ENCODE data around the gene MAP2K6.

MAP2K6 gene

DNA sequence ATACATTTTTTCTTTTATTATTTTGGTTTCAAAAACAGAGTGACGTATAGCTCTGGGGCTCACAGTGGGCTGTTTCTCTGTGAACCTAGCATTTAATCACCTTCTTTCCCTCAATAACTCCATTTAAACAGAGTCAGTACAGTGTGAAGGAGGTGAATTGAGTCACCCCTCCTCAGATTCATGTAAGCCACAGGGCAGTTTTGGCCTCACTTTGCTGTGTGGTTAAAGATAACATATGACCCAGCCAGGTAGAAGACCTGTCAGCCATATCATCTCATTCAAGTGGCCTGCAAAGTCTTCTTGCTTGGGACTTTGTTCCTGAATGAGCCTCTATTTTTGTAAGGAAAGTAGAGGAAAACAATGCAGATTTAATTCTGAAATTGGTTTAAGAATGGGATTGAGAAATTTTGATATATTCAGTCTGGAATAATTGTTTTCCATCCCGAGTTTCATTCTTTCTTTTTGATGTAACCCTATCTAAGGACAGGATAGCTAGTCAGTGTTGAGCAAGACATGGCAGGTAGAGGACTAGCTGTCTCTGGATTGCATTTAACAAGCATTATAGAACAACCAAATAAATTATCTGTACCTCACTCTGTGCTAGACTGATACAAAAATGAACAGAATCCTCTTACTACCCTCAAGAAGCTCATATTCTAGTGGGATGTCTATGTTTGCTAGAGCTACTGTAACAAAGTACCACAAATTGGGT, 13.1 kb downstream of the MAP2K6 start:
- no peak for DNase-seq (ENCODE audit: low read depth, low spot score)

DNA sequence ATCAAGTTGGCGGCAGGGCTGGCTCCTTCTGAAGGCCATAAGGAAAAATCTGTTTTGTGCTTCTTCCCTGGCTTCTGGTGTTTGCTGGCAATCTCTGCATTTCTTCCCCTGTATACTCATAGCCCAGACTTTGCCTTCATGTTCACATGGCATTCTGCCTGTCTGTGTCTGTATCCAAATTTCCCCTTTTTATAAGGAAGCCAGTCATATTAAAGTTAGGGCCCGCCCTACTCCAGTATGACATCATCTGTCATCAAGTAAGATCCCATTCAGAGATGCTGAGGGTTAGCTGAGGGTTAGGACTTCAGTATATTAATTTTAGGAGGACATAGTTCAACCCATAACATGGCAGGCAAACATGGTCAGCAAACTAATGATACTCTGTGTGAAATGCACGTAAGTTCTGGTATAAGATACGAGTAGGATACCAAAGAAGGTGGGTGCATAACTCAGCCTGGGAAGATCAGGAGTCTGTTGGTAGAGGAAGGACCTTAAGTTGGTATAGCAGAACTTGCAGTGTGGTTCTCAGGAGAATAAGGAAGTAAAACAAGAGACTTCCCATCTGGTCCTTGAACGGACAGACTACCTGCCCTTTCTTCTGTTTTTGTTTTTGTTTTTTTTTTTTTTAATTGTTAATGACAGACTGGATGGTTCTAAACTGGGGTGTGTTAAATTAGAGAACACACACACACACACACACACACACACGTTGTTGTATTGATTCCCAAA, 13.9 kb downstream of the MAP2K6 start:
- DNase-seq (ENCODE audit: low read depth, low spot score) = no peak

DNA sequence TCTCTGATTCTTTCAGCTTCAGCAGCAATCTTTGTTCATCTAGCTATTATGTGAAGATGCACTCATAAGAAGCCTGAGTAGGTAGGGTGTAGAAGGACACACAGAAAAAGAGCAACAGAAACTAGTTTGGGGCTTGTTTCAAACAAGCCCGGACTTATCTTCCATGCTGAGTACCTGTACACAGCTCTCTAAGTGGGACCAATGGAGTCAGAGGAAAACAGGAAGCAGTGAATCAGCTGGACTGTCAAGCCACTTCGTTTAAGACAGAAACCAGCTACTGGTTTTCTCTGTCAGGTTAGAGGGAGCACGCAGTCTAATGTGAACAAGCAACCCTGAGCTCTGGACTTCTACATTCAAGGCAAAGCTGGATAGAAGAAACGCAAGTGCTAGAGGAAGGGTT, 16.0 kb downstream of the MAP2K6 start:
- DNase-seq (ENCODE audit: low read depth, low spot score) = peak; percentile 27

DNA sequence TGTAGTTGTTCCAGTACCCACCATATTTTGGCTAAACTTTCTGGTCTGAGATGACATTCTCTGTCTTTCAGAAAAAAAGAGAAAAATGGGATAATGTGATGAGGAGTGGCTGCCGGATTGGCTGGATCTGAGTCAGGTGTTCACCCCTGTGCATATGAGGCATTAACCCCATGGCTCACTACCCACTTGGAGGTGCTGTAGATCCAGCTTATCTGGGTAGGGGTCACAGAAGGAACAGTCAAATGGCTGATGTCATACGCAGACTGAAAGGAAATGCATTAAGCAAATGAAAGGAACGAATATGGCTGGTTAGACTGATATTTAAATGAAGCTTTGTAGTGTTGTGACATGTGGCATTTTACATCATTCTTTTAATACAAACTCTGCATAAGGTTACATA, 17.3 kb downstream of the MAP2K6 start:
- no peak for DNase-seq (ENCODE audit: low read depth, low spot score)

DNA sequence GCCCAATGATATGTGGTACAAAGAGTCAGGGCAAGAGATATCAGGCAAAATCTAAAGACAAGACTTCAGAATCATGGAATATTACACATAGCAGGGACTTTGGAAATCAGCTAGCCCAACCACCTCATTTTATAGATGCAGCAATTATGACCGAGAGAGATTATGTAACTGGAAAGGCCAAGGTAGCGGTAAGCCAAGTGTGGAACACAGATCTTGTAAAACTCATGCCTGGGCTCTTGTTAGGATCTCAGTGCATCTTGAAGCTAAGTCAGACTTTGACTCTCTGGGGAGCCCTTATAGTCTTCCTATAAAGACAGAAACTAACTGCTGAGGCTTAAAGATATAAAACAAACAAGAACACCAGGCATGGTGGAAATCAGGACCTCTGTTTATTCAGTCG, 18.6 kb downstream of the MAP2K6 start:
- no peak for DNase-seq (ENCODE audit: low read depth, low spot score)

DNA sequence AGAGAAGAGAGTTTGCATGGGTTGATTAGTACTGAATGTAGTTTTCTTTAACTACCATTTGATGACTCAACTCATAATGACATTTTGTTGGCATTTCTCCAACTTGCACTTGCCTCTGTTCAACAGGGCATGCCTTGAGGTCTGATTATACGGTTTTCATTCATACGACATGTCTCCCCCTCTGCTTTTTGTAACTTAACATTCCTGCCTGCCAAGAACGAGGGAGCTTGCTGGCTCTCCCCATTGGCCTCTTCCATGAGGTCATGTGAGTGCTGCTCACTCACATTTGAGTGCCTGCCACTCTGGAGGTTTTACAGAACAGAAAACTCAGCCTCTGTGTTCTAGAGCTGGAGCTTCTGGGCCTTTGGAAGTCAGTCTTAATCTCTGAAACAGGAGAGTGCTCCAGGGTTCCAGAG, 19.7 kb downstream of the MAP2K6 start:
- peak; percentile 41 for DNase-seq (ENCODE audit: low read depth, low spot score)

DNA sequence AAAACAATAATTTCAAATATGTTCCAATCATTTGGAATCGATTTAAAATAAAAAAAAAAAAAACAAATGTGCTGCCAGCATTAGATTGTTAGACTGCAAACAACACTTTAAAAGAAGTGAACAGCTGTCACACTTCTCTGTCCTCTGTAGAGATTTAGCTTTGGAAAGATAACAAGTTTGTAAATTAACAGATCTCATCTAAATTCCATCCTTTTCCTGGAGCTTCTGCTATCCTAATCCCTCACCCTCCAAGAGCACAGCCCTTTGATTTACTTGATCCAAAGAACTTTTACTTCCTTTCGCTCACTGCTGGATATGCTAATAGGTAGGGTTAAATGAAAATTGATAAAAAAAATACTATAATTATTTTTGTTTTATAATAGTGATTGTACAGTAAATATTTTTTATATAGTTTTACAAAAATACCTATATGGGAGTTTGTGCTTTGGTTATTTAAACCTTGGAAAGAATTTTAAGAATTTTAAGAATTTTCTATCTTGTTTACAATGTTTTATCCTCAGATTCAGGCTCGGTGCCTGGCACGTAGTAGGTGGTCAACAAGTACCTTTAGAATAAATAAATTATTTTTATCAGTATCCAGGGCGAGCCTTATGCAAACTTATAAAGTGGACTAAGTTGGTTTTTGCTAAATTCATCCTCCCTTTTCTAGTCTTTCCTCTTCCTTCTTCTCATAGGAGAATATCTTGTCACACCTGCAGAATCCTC, 21.6 kb downstream of the MAP2K6 start:
- no peak for DNase-seq (ENCODE audit: low read depth, low spot score)

DNA sequence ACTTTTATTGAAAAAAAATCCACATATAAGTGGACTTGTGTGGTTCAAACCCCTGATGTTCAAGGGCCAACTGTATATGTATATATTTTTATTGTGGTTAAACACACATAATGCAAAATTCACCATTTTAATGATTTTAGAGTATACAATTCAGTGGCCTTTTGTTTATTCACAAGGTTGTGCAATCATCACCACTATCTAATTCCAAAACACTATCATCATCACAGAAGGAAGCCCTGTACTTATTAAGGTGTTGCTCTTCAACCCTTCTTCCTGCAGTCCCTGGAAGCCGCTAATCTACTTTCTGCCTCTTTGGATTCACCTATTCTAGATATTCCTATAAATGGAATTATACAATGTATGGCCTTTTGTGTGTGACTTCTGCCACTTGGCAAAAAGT, 23.0 kb downstream of the MAP2K6 start:
- DNase-seq (ENCODE audit: low read depth, low spot score) = no peak

DNA sequence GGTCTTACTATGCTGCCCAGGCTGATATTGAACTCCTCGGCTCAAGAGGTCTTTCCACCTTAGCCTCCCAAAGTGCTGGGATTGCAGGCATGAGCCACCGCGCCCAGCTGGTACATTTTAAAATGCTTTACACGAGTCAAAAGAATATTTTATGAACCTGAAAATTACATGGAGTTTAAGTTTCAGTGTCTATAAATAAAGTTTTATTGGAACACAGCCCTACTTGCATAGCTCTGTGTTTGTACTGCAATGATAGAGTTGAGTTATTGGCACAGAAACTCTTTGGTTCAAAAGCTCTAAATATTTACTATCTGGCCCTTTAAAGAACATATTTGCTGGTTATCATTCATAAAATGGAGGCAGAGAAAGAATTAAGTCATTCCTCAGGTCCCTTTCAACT, 24.3 kb downstream of the MAP2K6 start:
- no peak for DNase-seq (ENCODE audit: low read depth, low spot score)

DNA sequence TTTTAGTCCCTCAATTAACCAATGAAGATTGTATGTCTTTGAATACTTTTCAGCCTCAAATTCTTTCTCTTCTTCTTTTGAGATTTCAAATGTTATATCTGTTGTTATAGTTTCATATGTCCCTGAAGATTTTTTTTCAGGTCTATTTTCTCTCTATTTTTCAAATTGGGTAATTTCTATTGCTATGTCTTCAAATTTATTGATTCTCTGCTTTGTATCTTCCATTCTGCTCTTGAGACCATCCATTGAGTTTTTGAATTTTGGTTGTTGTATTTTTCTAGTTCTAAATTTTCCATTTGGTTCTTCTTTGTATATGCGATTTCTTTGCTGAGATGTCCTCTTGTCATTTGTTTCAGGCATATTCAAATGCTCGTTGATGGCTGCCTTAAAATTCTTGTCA, 26.7 kb downstream of the MAP2K6 start:
- no peak for DNase-seq (ENCODE audit: low read depth, low spot score)

DNA sequence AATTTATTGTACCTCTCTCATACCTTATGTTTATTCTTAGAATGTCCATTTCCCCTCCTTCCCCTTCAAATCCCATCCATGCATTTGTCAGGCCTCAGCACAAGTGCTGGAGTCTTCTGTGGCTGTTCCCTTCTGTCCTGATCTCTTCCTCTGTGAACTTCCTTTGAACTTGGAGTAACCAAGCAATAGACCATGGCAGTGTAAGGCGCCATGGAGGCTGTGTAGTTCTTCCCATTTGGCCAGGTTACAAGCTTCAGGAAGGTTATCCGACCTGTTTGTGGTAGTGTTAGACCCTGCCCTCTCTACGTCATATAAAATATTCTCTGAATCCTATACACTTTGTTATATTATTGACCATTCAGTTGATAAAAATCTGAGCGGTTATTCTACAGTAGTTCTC, 28.6 kb downstream of the MAP2K6 start:
- no peak for DNase-seq (ENCODE audit: low read depth, low spot score)

DNA sequence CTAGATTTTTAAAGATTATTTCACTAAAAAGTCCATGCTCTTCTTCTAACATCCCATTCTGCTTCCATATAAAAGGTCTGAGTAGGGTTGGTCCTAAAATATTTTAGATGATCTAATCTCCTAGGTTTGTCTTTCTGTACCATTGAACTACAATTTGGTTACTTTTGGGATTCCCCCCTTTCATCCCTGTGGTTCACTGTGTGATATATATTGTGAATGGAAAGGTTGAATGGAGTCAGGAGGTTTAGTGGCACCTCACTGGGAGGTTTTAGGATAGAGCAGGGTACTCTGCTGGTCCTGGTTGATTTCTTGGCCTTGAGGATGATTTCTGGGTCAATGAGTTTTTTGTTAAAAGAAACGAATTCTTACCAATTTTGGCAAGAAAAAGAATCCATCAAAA, 29.5 kb downstream of the MAP2K6 start:
- DNase-seq (ENCODE audit: low read depth, low spot score) = no peak

DNA sequence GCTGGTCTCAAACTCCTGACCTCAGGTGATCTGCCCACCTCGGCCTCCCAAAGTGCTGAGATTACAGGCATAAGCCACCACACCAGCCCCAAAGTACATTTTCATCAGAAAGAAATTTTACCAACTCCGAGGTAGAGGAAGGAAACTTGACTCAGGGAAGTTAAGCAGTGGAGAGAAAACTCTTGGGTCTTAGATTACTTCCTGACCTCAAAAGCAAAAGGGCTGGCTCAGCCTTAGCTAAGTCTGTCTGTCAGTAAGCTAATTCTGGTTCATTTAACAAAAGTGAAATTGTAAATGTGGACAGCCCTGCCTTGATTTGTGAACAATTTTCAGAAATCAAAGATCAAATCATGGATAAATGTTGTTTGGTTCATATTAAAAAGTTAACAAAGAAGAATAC, 30.6 kb downstream of the MAP2K6 start:
- no peak for DNase-seq (ENCODE audit: low read depth, low spot score)

DNA sequence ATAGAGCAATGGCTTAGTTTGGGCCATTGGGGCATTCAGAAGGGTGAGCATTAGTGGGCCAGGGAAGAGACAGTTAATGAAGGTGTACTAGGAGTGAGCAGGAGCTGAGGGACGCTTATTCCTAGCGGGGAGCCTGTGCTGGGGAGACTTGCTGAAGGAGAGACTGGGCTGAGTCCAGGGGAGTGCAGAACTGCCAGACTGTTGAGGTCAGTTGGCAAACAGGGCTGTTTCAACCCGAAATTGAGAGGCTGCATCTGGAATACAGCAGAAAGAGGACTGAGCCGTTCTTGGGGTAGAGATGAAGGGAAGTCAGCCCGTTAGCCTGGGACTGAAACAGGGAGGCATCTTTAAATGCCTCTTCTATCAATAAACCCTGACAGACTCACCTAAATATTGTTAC, 33.2 kb downstream of the MAP2K6 start:
- DNase-seq (ENCODE audit: low read depth, low spot score) = no peak

DNA sequence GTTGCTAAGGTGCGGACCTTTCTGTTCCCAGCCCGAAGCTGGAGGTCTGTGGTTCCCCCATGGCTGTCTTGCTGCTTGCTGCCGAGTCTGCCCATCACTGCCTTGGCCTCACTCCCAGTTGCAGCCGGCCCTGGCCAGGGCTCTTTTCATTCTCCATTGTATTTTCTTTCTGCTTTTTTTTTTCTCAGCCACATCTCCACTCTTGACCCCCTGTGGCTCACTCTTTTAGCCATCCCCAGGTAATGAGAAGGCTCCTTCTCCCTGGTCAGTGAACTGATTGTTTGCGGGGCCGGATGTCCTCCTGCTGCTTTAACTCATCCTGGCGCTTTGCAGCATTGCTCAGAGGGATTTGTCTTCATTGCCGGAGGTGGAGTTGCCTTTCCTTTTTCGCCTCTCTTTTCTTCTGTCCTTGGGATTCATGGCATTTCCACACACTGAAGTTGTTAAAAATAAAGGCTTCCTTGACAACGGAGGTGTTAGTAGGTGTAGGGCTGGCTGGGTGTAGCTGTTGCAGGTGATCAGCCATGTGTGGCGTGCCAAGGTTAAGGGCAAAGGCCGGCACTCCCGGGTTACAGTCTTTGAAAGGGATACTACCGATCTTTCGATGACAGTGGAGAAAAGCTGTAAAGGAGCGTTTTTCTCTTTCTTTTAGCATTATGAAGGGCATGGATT, 34.1 kb downstream of the MAP2K6 start:
- peak; percentile 90 for DNase-seq (ENCODE audit: low read depth, low spot score)

DNA sequence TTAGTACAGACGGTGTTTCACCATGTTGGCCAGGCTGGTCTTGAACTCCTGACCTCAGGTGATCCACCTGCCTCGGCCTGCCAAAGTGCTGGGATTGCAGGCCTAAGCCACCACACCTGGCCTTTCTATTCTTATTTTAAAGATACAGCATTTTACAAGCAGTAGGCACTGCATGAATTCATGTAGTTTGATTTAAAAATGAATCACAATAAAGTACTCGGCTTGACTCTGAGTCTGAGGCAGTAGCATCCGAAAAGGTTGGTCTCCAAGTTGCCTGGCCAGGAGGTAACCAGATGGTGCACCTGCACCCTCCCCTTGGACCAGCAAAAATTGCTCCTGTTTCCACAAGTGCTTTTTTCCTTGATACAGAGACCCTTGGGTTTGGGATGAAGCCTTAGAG, 35.6 kb downstream of the MAP2K6 start:
- DNase-seq (ENCODE audit: low read depth, low spot score) = no peak

DNA sequence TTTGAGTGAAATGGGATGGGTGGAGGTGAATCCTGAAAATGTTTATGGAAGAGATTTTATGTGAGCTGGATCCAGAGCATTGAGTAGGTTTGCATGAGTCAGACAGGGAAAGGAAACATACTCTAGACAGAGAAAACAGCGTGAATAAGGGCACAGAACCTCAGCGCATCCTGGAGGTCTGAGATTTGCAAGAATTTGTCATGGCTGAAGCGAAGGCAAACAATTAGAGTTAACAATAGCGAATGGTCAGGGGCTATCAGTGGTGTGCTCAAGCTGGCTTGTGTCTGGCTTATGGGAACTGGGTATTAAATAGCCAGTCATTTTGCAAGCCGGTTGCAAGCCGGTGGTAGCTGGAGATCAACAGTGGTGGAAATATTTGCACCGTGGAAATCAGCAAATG, 36.4 kb downstream of the MAP2K6 start:
- DNase-seq (ENCODE audit: low read depth, low spot score) = no peak

DNA sequence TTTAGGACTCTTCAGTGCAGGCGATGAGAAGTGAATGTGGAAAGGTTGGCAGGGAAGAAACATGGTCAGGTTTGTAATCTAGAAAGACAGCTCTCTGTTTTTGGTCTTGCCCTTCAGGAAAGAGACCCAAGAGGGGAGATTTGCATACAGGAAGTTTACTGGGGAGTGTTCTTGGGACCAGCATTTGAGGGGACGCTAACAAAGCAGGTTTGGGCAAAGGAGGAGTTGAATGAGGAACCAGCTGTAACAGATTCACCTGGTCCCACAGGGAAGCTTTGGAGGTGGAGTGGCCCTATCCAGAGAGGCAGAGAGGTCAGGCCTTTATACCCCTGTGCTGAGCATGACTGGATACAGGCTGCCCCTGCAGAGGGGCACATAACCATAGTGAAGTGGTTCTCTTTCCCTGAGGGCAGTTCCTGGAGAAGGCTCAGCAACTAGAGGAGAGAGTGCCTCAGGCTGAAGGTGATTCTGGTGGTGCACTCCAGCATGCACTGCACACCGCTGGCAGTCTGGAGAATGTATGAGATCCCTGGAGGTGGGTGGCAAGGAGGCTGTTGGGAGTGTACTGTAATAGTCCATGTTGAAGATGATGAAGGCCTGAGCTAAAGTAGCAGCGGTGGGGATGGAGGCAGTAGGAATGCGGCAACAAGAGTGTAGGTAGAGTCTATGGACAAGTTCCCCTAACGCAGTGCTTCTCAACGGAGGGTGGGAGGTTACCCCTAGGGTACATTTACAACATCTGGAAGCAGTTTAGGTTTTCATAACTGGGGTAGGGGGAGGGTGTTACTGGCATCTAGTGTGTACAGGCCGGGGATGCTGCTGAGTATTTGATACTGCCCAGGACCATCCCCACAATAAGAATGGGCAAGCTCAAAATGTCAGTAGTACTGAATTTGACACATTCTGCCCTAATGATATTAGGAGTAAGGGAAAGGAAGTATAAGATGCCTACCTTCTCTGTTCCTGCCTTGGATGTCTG, 37.2 kb downstream of the MAP2K6 start:
- DNase-seq (ENCODE audit: low read depth, low spot score) = peak; percentile 43

DNA sequence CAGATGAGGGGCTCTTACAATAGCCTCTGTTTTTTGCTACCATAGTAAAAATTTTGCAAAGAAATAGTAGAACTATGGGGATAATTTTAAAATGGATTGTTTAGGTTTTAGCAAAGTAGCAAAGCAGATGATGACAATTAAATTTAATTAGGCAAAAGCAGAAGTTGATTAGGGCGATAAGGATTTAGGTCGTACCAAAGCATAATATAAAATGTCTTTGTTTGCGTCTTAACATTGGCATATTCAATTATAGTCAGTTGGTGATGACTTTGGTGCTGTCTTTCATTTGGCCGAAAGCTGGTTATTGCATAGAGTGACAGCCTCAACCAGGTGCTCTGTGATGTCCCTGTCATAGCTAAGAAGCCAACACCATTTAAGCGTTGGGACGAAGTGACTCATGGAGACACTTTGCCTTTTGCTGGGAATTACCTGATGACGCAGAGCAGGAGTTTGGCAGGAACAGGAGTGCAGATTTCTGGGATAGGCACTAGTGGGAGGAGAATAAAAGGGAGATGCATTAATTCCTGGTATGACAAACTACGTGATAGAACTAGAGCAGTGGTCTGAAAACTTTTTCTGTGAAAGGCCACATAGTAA, 38.3 kb downstream of the MAP2K6 start:
- no peak for DNase-seq (ENCODE audit: low read depth, low spot score)

DNA sequence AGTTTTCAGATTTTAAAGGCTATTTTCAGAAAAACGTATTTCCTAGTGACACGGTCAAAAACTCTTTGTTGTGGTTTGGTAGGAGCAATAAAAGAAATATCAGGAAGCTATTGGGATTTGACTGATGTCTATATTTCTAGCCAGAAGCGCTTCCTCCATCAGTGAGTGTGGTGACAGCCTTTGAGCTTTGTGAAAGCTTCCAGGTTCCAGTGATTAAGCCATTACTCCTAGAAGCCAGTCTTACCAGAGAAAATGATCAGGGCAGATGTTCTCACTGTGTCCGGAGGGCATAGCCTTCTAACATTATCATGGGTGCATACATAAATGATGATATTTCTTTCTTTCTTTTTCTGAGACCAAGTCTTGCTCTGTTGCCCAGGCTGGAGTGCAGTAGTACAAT, 39.6 kb downstream of the MAP2K6 start:
- no peak for DNase-seq (ENCODE audit: low read depth, low spot score)

DNA sequence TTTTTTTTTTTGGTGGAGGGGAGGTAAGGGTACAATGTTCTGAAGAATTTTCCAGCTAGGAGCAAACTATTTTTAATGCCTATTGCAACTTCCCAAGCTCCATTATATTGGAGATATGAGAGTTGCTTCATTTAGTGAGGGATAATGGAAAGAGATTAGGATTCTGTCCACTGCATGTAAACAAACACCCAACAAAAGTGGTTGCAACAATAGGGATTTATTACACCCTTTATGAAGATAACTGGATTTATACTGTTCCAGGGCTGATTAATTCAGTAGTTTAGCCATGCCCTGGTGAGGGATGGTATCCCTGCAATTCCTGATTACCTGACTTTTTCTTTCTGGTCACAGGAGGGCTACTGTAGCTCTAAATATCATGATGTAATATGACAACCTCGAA, 40.5 kb downstream of the MAP2K6 start:
- DNase-seq (ENCODE audit: low read depth, low spot score) = no peak
